Right kidney (tissue), 1 donor: ENCODE measurements around the gene MEDAG.
A peak's percentile ranks its signal among the peaks of the same experiment; 100 is the strongest.

Experiments used
- DNase-seq: peaks from one replicate; pipeline ENCODE4 v3.0.0-alpha.2; 2016

MEDAG gene

DNA sequence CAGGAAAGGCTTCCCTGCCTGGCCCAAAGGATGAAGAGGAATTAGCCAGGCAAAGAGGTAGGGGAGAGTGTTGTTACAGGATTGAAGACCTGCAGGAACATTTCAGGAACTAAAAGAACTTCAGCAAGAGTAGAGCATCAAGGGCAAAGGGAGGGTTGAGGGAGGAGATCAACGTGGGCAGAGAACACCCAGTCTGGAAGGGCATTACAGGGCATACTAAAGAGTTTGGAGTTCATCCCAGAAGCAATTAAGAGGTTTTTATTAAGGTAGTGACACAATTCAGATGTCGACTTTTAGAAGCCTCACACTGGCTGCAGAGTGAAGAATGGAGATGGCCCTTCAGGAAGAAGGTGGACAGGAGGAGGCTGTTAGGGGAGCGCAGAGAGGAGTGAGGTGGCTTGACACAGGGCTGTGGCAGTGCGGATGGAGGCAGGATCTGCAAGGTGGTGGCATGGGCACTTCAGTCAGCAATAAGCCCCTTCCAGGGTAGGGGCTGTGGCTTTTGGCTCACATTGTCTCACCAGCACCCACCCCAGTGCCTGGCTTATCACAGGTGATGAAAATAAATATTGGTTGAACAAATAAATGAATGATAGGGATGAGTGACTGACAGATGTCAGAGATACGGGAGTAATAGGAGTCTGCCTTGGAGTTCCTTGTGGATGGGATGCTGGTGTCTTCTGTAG is 51.3 kb downstream of the MEDAG start:
- no peak for DNase-seq

DNA sequence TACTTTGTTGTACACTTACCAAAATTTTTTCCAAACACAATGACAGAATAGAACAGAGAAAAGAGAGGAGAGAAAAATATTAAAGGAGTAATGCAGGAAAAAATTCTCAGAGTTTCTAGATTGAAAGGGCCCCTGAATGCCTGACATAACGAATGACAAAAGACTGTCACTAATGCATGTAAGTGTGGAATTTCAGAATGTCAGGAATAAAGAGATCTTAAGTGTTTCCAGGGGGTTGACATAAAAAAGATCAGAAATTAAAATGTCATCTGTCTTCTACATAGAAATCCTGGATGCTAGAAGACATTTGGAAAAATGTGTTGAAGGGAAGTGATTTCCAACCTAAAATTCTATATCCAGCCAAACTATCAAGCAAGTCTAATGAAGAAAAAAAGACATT is 53.6 kb downstream of the MEDAG start:
- DNase-seq: no peak

DNA sequence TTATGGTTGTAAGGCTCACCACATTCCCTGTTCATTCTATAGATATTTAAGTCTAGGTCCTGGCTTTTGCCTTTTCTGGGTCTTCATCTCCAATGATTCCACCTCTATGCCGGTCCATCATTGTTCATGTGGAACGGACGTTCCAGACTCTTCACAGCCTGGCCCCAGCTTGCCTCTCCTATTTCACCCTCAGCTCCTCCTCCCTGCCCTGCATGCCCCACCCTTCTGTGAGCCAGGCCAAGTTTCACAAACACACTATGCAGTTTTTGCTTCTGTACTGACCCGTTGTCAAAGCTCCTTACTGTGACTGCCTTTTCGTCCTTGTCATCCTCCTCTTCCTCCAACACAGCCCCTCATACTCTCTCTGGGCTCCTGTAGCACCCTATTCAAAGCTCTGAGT is 57.7 kb downstream of the MEDAG start:
- peak; percentile 9 for DNase-seq

DNA sequence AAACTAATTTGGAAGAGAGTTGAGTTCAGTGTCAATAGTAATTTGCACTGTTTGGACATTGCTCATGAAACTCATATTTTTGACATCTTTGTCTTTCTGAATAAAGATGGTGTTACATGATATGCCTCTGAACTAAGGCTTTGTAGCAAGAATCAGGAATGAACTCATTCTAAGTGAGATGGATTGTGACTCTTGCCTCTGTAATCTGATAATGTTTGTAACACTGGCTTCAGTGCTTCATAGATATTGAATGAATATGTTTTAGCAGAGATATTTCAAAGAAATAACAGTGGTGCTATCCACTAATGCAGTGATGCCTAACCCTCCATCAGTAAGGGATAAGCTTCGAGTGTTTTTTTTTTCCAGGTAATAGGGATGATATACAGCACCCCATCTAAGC is 59.3 kb downstream of the MEDAG start:
- DNase-seq: no peak

DNA sequence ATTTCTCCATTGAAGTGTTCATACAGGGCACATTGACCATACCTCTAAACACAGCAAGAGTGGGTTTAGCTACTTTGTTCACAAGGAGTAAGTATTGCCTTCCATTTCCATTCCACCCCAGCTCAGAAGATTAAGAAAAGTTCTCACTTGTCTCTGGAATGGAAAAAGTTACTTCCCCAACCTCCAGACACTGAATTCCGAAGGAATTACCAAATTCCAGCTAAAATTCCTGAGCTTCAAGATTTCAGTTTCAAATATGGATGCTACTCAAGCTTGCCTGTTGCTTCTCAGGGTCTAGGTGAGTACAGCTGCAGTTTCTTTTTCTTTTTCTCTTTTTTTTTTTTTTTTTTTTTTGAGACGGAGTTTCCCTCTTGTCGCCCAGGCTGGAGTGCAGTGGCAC is 60.0 kb downstream of the MEDAG start:
- DNase-seq: no peak

- no peak for DNase-seq
These were observed 62.8 kb downstream of the MEDAG start for GRCh38 chr13:30968846-30969245.

DNA sequence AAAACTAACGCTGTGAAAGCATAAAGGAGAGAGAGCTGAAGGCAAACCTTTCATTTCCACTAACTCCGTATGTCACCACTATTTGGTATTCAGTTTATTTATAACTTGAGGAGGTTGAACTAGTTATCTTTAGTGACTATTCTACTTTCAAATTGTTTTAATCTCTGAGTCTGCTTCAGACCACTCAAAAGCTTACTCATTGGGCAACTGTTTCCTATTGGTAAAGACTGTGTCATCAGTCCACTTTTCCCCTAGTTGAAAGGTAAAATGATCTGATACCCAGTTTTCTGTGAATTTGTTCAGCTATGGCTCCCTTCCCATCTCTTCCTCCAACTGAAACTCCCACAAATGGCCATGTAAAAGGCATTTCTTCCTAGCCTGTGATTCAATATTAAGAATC is 65.5 kb downstream of the MEDAG start:
- no peak for DNase-seq

DNA sequence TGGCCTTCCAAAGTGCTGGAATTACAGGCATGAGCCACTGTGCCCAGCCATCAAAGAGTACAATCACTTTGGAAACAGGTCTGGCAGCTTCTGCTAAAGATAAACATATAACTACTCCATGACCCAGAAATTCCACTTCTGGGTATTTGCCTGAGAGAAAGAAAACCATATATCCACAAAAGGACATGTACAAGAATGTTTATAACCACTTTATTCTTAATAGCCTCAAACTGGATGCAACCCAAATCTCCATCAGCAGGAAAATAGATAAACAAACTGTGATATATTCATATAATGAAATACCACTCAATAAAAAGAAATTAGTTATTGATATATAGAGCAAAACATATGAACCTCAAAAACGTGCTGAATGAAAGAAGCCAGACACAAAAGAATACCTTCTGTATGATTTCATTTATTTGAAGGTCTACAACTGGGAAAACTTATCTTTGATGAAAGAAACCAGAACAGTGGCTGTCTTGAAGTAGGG is 66.9 kb downstream of the MEDAG start:
- no peak for DNase-seq

DNA sequence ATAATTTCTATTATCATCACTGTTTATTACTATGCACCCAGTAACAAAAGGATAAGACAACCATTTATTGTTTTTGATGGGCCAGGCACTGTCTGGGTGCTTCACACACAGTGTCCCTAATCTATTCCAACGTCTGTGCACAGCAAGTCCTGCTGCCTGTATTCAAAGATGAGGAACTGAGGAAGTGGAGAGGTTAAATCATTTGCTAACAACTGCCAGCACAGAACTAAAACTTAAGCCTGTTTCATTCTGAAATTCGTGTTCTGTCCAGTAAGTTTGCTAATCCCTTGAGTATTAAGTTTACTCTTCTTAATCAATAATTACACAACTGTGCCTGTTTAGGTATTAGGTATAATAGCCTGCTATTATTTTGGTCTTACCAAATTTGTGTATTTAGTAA is 68.3 kb downstream of the MEDAG start:
- no peak for DNase-seq
